CD8-positive, alpha-beta memory T cell (primary cell): ENCODE results near the gene LRSAM1. TPM values are rescaled to one million over a fixed set of nuclear protein-coding genes. Genes with fewer than 3 reads are reported as not detected.

Experiments
- CTCF ChIA-PET: fragments of 350-600 bp; sonication (Branson Sonifier 250); formaldehyde crosslinking; loops from one replicate; lab custom pipeline; 2021; ENCODE audit warnings: antibody characterized with exemption; lab: Charles Lee
- POLR2A ChIA-PET: fragments of 350-600 bp; sonication (Branson Sonifier 250); formaldehyde crosslinking; loops from one replicate; lab custom pipeline; 2021; ENCODE audit warnings: antibody characterized with exemption; lab: Charles Lee
- DNase-seq, 5 donors: peaks; one replicate each; pipeline versions ENCODE4 v3.0.0 to v3.0.0-alpha.2; 2020 to 2022; ENCODE audit warnings: mixed read lengths in 1 of 5
- H3K27ac ChIP-seq: one replicate; pipeline ENCODE4 v1.7.0; 2013; ENCODE audit warnings: low read depth, mild to moderate bottlenecking, low read length, moderate library complexity
- H3K27me3 ChIP-seq: 2 replicates; pipeline ENCODE4 v1.7.0; 2013; ENCODE audit warnings: low read length, mild to moderate bottlenecking; ENCODE audit not compliant: insufficient read depth, poor library complexity, severe bottlenecking
- H3K36me3 ChIP-seq: 2 replicates; pipeline ENCODE4 v1.7.0; 2013; ENCODE audit warnings: mild to moderate bottlenecking, low read length, moderate library complexity; ENCODE audit not compliant: insufficient read depth
- H3K4me1 ChIP-seq: 2 replicates; pipeline ENCODE4 v1.7.0; 2013; ENCODE audit warnings: mild to moderate bottlenecking, low read length, moderate library complexity; ENCODE audit not compliant: insufficient read depth
- H3K4me3 ChIP-seq: 2 replicates; pipeline ENCODE4 v1.7.0; 2013; ENCODE audit warnings: mild to moderate bottlenecking, low read length
- H3K9me3 ChIP-seq: 2 replicates; pipeline ENCODE4 v1.7.0; 2013; ENCODE audit warnings: mild to moderate bottlenecking, low read length
- H3K27ac Mint-ChIP-seq, 8 donors: one replicate each; pipeline ENCODE4 v1.8.0; 2020 to 2021; ENCODE audit warnings: mixed read lengths in 8 of 8, mild to moderate bottlenecking in 6 of 8, inconsistent platforms in 3 of 8, moderate library complexity in 3 of 8
- H3K27me3 Mint-ChIP-seq, 2 donors: one replicate each; pipeline ENCODE4 v1.8.0; 2020 to 2021; ENCODE audit warnings: mixed read lengths in 2 of 2, mild to moderate bottlenecking in 1 of 2, moderate library complexity in 1 of 2
- H3K36me3 Mint-ChIP-seq, 3 donors: one replicate each; pipeline ENCODE4 v1.8.0; 2020 to 2021; ENCODE audit warnings: mixed read lengths in 3 of 3, inconsistent platforms in 1 of 3, mild to moderate bottlenecking in 1 of 3
- H3K4me1 Mint-ChIP-seq, 3 donors: one replicate each; pipeline ENCODE4 v1.8.0; 2020 to 2021; ENCODE audit warnings: mixed read lengths in 3 of 3, inconsistent platforms in 1 of 3, mild to moderate bottlenecking in 1 of 3
- H3K4me3 Mint-ChIP-seq, 7 donors: one replicate each; pipeline ENCODE4 v1.8.0; 2020 to 2021; ENCODE audit warnings: mixed read lengths in 7 of 7, mild to moderate bottlenecking in 6 of 7, moderate library complexity in 4 of 7, inconsistent platforms in 2 of 7
- H3K9me3 Mint-ChIP-seq, 5 donors: one replicate each; pipeline ENCODE4 v1.8.0; 2020 to 2022; ENCODE audit warnings: mixed read lengths in 5 of 5, mild to moderate bottlenecking in 3 of 5, moderate library complexity in 2 of 5, inconsistent platforms in 1 of 5
- polyA plus RNA-seq: library from polyadenylated mRNA; unstranded; fragments of 300-500 nt; fragmentation: Illumina TruSeq; gene quantifications from one replicate; pipeline ENCODE4 v1.2.3, GENCODE V29; 2021
- total RNA-seq, 2 experiments: library from RNA; stranded (reverse); gene quantifications; one replicate each; pipeline ENCODE4 v1.2.3, GENCODE V29; 2021

The LRSAM1 gene
- total and polyA plus RNA-seq, 3 experiments from 2014 or later, result 9.5 to 23.0 (median 22.6) TPM

GRCh38 chr9:127537792-127538191, 86.5 kb downstream of the LRSAM1 start:
- Mint-ChIP-seq H3K4me3 (no peak overlapping the region), H3K27ac (peak overlapping the region in 1 of 8 donors; percentile 21), H3K36me3 (no peaks in the 10 kb centered on the region), H3K9me3 (no peaks in the 10 kb centered on the region), H3K4me1 (peaks cover 0 to 2% (median 0%) of the 10 kb centered on the region in 3 donors), H3K27me3 (no peaks in the 10 kb centered on the region)
- ChIA-PET POLR2A (no interaction called here), CTCF (interaction anchor here (1.7 kb wide), 1 partner anchor 33 kb away, joined by 3 read pairs; no protein-coding TSS in a partner anchor)
- Histone ChIP-seq H3K36me3 (no peaks in the 10 kb centered on the region), H3K4me3 (no peak overlapping the region), H3K27ac (no peak overlapping the region), H3K27me3 (no peaks in the 10 kb centered on the region), H3K4me1 (no peaks in the 10 kb centered on the region), H3K9me3 (no peaks in the 10 kb centered on the region)
- no peak for DNase-seq

- H3K4me3 ChIP-seq, result no peak overlapping the region
- H3K27me3 ChIP-seq, result no peaks in the 10 kb centered on the region
- H3K27ac ChIP-seq, result no peak overlapping the region
- no peaks in the 10 kb centered on the region for H3K9me3 ChIP-seq
- no peaks in the 10 kb centered on the region for H3K36me3 ChIP-seq
- no peaks in the 10 kb centered on the region for H3K9me3 Mint-ChIP-seq
- POLR2A ChIA-PET, result interaction anchor here (0.6 kb wide), 1 partner anchor 58 kb away, joined by 4 read pairs; no protein-coding TSS in a partner anchor
- DNase-seq, result no peak
- peaks cover 0 to 3% of the 10 kb centered on the region in 2 donors for H3K27me3 Mint-ChIP-seq
- no peak overlapping the region for H3K4me3 Mint-ChIP-seq
- no peaks in the 10 kb centered on the region for H3K36me3 Mint-ChIP-seq
- CTCF ChIA-PET, result interaction anchor here (1.5 kb wide), 1 partner anchor 13 kb away, joined by 4 read pairs; no protein-coding TSS in a partner anchor
- peaks cover 0 to 6% (median 4%) of the 10 kb centered on the region in 3 donors for H3K4me1 Mint-ChIP-seq
- H3K27ac Mint-ChIP-seq, result peak overlapping the region in 1 of 8 donors; percentile 4
- H3K4me1 ChIP-seq, result no peaks in the 10 kb centered on the region
Observed at GRCh38 chr9:127538849-127539258, 87.5 kb downstream of the LRSAM1 start.

- peak overlapping the region in 2 of 8 donors; percentile 4 to 88 for H3K27ac Mint-ChIP-seq
- Histone ChIP-seq H3K27ac (peak overlapping the region; percentile 31), H3K4me1 (no peaks in the 10 kb centered on the region), H3K4me3 (no peak overlapping the region), H3K9me3 (no peaks in the 10 kb centered on the region), H3K27me3 (no peaks in the 10 kb centered on the region), H3K36me3 (no peaks in the 10 kb centered on the region)
- H3K9me3 Mint-ChIP-seq, result no peaks in the 10 kb centered on the region
- no peak overlapping the region for H3K4me3 Mint-ChIP-seq
- no peaks in the 10 kb centered on the region for H3K36me3 Mint-ChIP-seq
- CTCF ChIA-PET, result interaction anchor here (1.5 kb wide), 1 partner anchor 14 kb away, joined by 4 read pairs; no protein-coding TSS in a partner anchor
- DNase-seq, result no peak
- POLR2A ChIA-PET, result no interaction called here
- peaks cover 0 to 3% of the 10 kb centered on the region in 2 donors for H3K27me3 Mint-ChIP-seq
- peaks cover 0 to 6% (median 4%) of the 10 kb centered on the region in 3 donors for H3K4me1 Mint-ChIP-seq
Observed at GRCh38 chr9:127539259-127539981, 88.1 kb downstream of the LRSAM1 start.

GRCh38 chr9:127539982-127540663, 88.8 kb downstream of the LRSAM1 start:
- peaks cover 0 to 3% of the 10 kb centered on the region in 2 donors for H3K27me3 Mint-ChIP-seq
- no peak for DNase-seq
- no peak overlapping the region for H3K4me3 Mint-ChIP-seq
- no peak overlapping the region for H3K4me3 ChIP-seq
- ChIA-PET CTCF (interaction anchor here (1.3 to 1.5 kb wide), 2 partner anchors 15 to 49 kb away, joined by 3 to 4 read pairs; no protein-coding TSS in a partner anchor), POLR2A (no interaction called here)
- peak overlapping the region in 2 of 8 donors; percentile 48 to 88 for H3K27ac Mint-ChIP-seq
- H3K4me1 ChIP-seq, result no peaks in the 10 kb centered on the region
- peak overlapping the region; percentile 31 for H3K27ac ChIP-seq
- no peaks in the 10 kb centered on the region for H3K9me3 Mint-ChIP-seq
- no peaks in the 10 kb centered on the region for H3K36me3 ChIP-seq
- H3K36me3 Mint-ChIP-seq, result no peaks in the 10 kb centered on the region
- H3K4me1 Mint-ChIP-seq, result peaks cover 0 to 6% (median 4%) of the 10 kb centered on the region in 3 donors
- H3K9me3 ChIP-seq, result no peaks in the 10 kb centered on the region
- H3K27me3 ChIP-seq, result no peaks in the 10 kb centered on the region

GRCh38 chr9:127540664-127541041, 89.3 kb downstream of the LRSAM1 start:
- Mint-ChIP-seq H3K36me3 (no peaks in the 10 kb centered on the region), H3K27me3 (peaks cover 0 to 3% of the 10 kb centered on the region in 2 donors), H3K9me3 (no peaks in the 10 kb centered on the region), H3K4me1 (peaks cover 0 to 6% (median 4%) of the 10 kb centered on the region in 3 donors), H3K27ac (no peak overlapping the region), H3K4me3 (no peak overlapping the region)
- Histone ChIP-seq H3K4me3 (no peak overlapping the region), H3K4me1 (no peaks in the 10 kb centered on the region), H3K27ac (no peak overlapping the region), H3K36me3 (no peaks in the 10 kb centered on the region), H3K9me3 (no peaks in the 10 kb centered on the region), H3K27me3 (no peaks in the 10 kb centered on the region)
- CTCF ChIA-PET, result interaction anchor here (1.3 kb wide), 1 partner anchor 48 kb away, joined by 3 read pairs; no protein-coding TSS in a partner anchor
- no peak for DNase-seq
- POLR2A ChIA-PET, result no interaction called here

- Histone ChIP-seq H3K27ac (no peak overlapping the region), H3K36me3 (no peaks in the 10 kb centered on the region), H3K9me3 (no peaks in the 10 kb centered on the region), H3K4me3 (no peak overlapping the region), H3K4me1 (no peaks in the 10 kb centered on the region), H3K27me3 (no peaks in the 10 kb centered on the region)
- peaks cover 0 to 3% of the 10 kb centered on the region in 2 donors for H3K27me3 Mint-ChIP-seq
- no peak for DNase-seq
- peaks cover 0 to 8% (median 6%) of the 10 kb centered on the region in 3 donors for H3K4me1 Mint-ChIP-seq
- no peak overlapping the region for H3K4me3 Mint-ChIP-seq
- H3K36me3 Mint-ChIP-seq, result no peaks in the 10 kb centered on the region
- ChIA-PET CTCF (interaction anchor here (1.3 kb wide), 1 partner anchor 47 kb away, joined by 3 read pairs; no protein-coding TSS in a partner anchor), POLR2A (no interaction called here)
- no peak overlapping the region for H3K27ac Mint-ChIP-seq
- no peaks in the 10 kb centered on the region for H3K9me3 Mint-ChIP-seq
Observed at GRCh38 chr9:127541176-127541575, 89.9 kb downstream of the LRSAM1 start.

- DNase-seq, result no peak
- peaks cover 0 to 3% of the 10 kb centered on the region in 2 donors for H3K27me3 Mint-ChIP-seq
- Histone ChIP-seq H3K9me3 (no peaks in the 10 kb centered on the region), H3K4me1 (no peaks in the 10 kb centered on the region), H3K27ac (no peak overlapping the region), H3K4me3 (no peak overlapping the region), H3K27me3 (no peaks in the 10 kb centered on the region), H3K36me3 (no peaks in the 10 kb centered on the region)
- ChIA-PET CTCF (no interaction called here), POLR2A (no interaction called here)
- no peaks in the 10 kb centered on the region for H3K9me3 Mint-ChIP-seq
- no peak overlapping the region for H3K4me3 Mint-ChIP-seq
- no peak overlapping the region for H3K27ac Mint-ChIP-seq
- no peaks in the 10 kb centered on the region for H3K36me3 Mint-ChIP-seq
- H3K4me1 Mint-ChIP-seq, result peaks cover 0 to 13% (median 6%) of the 10 kb centered on the region in 3 donors
Observed at GRCh38 chr9:127541865-127542264, 90.6 kb downstream of the LRSAM1 start.

DNA sequence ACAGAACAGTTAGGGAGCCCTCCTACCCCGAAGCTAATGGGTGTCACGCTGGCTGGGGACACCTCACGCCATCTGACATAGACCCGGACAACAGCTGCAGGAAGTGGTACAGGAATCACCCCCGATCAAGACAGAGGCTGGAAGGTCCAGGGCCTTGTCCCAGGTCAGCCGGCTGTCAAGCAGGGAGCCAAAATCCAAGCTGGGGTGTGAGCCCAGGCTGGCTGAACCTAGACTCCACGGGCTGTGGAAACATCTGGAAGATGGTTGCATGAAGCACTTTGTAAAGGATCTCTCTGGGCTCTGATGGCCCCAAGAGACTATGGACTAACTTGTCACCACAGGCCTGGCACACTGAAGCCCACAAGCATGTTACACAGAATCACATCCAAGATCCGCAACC, 91.9 kb downstream of the LRSAM1 start:
- H3K27ac ChIP-seq, result no peak overlapping the region
- H3K27me3 ChIP-seq, result no peaks in the 10 kb centered on the region
- peaks cover 3 to 13% (median 9%) of the 10 kb centered on the region in 3 donors for H3K4me1 Mint-ChIP-seq
- H3K27ac Mint-ChIP-seq, result peak overlapping the region in 3 of 8 donors; percentile 17 to 81 (median 63)
- H3K9me3 ChIP-seq, result no peaks in the 10 kb centered on the region
- H3K4me3 Mint-ChIP-seq, result no peak overlapping the region
- no peak overlapping the region for H3K4me3 ChIP-seq
- CTCF ChIA-PET, result no interaction called here
- H3K36me3 Mint-ChIP-seq, result peaks cover 0 to under 1% (median 0%) of the 10 kb centered on the region in 3 donors
- H3K36me3 ChIP-seq, result no peaks in the 10 kb centered on the region
- no peak for DNase-seq
- POLR2A ChIA-PET, result no interaction called here
- H3K9me3 Mint-ChIP-seq, result no peaks in the 10 kb centered on the region
- H3K27me3 Mint-ChIP-seq, result peaks cover 0 to 3% of the 10 kb centered on the region in 2 donors
- no peaks in the 10 kb centered on the region for H3K4me1 ChIP-seq
